ENCODE measurements around the gene MMUT. TPM values are rescaled to one million over a fixed set of nuclear protein-coding genes. Genes with fewer than 3 reads are reported as not detected.

MMUT gene
- total and polyA plus RNA-seq, 2 experiments from 2014 or later, result 8.7 to 12.4 TPM

- no peak for TF ChIP-seq ZNF331 (CRISPR knock-in tag; IDR thresholded peaks at IDR 0.05; ENCODE audit: low read depth)
- TF ChIP-seq CREB1 (CRISPR knock-in tag; IDR thresholded peaks at IDR 0.05; ENCODE audit: low read depth), result no peak
- no peak for TF ChIP-seq EZH2 (IDR thresholded peaks at IDR 0.05; ENCODE audit: low read depth, unreplicated experiment)
- TF ChIP-seq ETS1 (IDR thresholded peaks at IDR 0.05), result no peak
- no peak for TF ChIP-seq POLR2AphosphoS5 (IDR thresholded peaks at IDR 0.05; ENCODE audit: low read depth)
- TF ChIP-seq REST (IDR thresholded peaks at IDR 0.05; ENCODE audit: unreplicated experiment), result no peak
- TF ChIP-seq NANOG (IDR thresholded peaks at IDR 0.05; ENCODE audit: borderline replicate concordance), result no peak
Observed at GRCh38 chr6:49430866-49431265, 32.2 kb downstream of the MMUT start (continued).

- no peaks in the 10 kb centered on the region for H3K9me3 Mint-ChIP-seq
- H3K4me3 Mint-ChIP-seq, result no peak overlapping the region
- no peak overlapping the region for H3K27ac Mint-ChIP-seq
- no peaks in the 10 kb centered on the region for H3K79me2 ChIP-seq (replicated peaks; ENCODE audit: insufficient read depth)
- H3K4me2 ChIP-seq, result no peak overlapping the region
- no peaks in the 10 kb centered on the region for H4K20me1 ChIP-seq (replicated peaks; ENCODE audit: insufficient read depth)
- no peaks in the 10 kb centered on the region for H3K36me3 ChIP-seq (ENCODE audit: insufficient read depth)
- no peak overlapping the region for H3K4me3 ChIP-seq
- no peaks in the 10 kb centered on the region for H3K4me1 Mint-ChIP-seq
- H3K27me3 ChIP-seq (ENCODE audit: insufficient read depth), result no peaks in the 10 kb centered on the region
- H3K4me1 ChIP-seq (ENCODE audit: insufficient read depth), result no peaks in the 10 kb centered on the region
- no peaks in the 10 kb centered on the region for H3F3A ChIP-seq (replicated peaks; ENCODE audit: low read depth)
- ATAC-seq (no peak), DNase-seq (ENCODE audit: low spot score) (no peak)
- H2AFZ ChIP-seq, result no peak overlapping the region
- H3K27me3 Mint-ChIP-seq (ENCODE audit: insufficient read depth, low read depth, poor library complexity), result no peaks in the 10 kb centered on the region
- H3K9me2 ChIP-seq (ENCODE audit: insufficient read depth), result no peaks in the 10 kb centered on the region
- H3K36me3 Mint-ChIP-seq (ENCODE audit: low read depth), result peaks cover 7% of the 10 kb centered on the region; the same call in 2 of the 3 replicates
- H3K27ac ChIP-seq (ENCODE audit: low read depth), result no peak overlapping the region
- TF ChIP-seq ZNF331 (CRISPR knock-in tag; IDR thresholded peaks at IDR 0.05; ENCODE audit: low read depth) (no peak), POLR2AphosphoS5 (IDR thresholded peaks at IDR 0.05; ENCODE audit: low read depth) (no peak), JUNB (IDR thresholded peaks at IDR 0.05; ENCODE audit: unreplicated experiment) (no peak), ETS1 (IDR thresholded peaks at IDR 0.05) (no peak), CTCF (conservative IDR thresholded peaks at IDR 0.05; ENCODE audit: low read depth in 2 of 2) (no peak), EZH2 (IDR thresholded peaks at IDR 0.05; ENCODE audit: low read depth, unreplicated experiment) (no peak), STAT1 (IDR thresholded peaks at IDR 0.05; ENCODE audit: unreplicated experiment) (no peak), CREB1 (CRISPR knock-in tag; IDR thresholded peaks at IDR 0.05; ENCODE audit: low read depth) (no peak), ZNF114 (CRISPR knock-in tag; IDR thresholded peaks at IDR 0.05) (no peak)
Observed at GRCh38 chr6:49430187-49430586, 32.9 kb downstream of the MMUT start.

All from GM23338 (cell line).